Esophagus squamous epithelium (tissue), 4 donors: ENCODE data around the gene CCDC90B.

Experiments used
- POLR2A ChIP-seq, 4 donors: fragments of 450-650 bp; IDR thresholded peaks; one replicate each; pipeline ENCODE4 v1.6.1; 2017; ENCODE audit warnings: antibody characterized with exemption in 4 of 4, mild to moderate bottlenecking in 4 of 4, moderate library complexity in 3 of 4
- TF ChIP-seq, protein P1 (sequence below), 6 experiments: fragments of 450-650 bp in 4 of 6; fragments of 200-600 bp in 2 of 6; sonication (generic) in 2 of 6; IDR thresholded peaks; one replicate each; pipeline ENCODE4 v1.5.1; 2016 to 2019; ENCODE audit warnings: antibody characterized with exemption in 6 of 6, mild to moderate bottlenecking in 4 of 6, moderate library complexity in 4 of 6

DNA sequence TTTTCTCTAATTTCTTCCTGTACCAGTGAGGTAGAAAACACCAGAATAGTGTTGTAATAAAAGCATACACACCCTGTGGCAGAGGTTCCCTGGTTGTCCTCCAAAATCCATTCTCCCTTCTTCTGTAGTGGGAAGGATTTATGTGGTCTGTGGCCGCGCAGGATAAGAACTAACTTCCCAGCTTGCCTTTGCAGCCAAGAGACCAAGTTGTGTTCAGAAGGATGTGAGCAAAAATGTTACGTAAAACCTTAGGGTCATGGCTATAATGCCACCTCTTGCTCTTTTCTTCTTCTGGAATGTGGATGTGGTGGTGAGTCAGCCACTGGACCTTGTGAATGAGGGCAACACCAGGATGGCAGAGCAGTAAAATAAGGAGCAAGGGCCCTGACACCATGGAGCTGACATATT, 28.4 kb downstream of the CCDC90B start:
- TF ChIP-seq POLR2A (IDR thresholded peaks at IDR 0.05) = no peak
- TF ChIP-seq, protein P1, sequence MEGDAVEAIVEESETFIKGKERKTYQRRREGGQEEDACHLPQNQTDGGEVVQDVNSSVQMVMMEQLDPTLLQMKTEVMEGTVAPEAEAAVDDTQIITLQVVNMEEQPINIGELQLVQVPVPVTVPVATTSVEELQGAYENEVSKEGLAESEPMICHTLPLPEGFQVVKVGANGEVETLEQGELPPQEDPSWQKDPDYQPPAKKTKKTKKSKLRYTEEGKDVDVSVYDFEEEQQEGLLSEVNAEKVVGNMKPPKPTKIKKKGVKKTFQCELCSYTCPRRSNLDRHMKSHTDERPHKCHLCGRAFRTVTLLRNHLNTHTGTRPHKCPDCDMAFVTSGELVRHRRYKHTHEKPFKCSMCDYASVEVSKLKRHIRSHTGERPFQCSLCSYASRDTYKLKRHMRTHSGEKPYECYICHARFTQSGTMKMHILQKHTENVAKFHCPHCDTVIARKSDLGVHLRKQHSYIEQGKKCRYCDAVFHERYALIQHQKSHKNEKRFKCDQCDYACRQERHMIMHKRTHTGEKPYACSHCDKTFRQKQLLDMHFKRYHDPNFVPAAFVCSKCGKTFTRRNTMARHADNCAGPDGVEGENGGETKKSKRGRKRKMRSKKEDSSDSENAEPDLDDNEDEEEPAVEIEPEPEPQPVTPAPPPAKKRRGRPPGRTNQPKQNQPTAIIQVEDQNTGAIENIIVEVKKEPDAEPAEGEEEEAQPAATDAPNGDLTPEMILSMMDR (IDR thresholded peaks at IDR 0.05) = no peak
